ENCODE results near the gene FYN.

- TF ChIP-seq POLR2AphosphoS5 (IDR thresholded peaks at IDR 0.05; ENCODE audit: low read depth, low read length), result no peak
- no peak for TF ChIP-seq PAX5 (IDR thresholded peaks at IDR 0.05; ENCODE audit: insufficient read depth, low read length, severe bottlenecking)
- TF ChIP-seq POLR2A (IDR thresholded peaks at IDR 0.05; ENCODE audit: low read depth, low read length), result no peak
- no peak for TF ChIP-seq TAF1 (IDR thresholded peaks at IDR 0.05; ENCODE audit: low read depth, low read length)
- TF ChIP-seq POU2F2 (IDR thresholded peaks at IDR 0.05; ENCODE audit: low read depth, low read length), result no peak
Measured at GRCh38 chr6:111685526-111685925, 187.7 kb downstream of the FYN start.

Data from GM12891 (cell line).